HTERT RPE-1 (cell line): ENCODE measurements around the gene L3MBTL4.
"Not testable (repeated sequence)": the region's sequence is repeated elsewhere in the genome, so short reads cannot be mapped to it uniquely, and the experiment has no call there.

Source experiments
- in situ Hi-C: fragments of 300-500 bp; cut with MboI; formaldehyde crosslinking; loops from 4 replicates; pipeline ENCODE4 v1.14.3; 2020; ENCODE audit warnings: low sequenced_read_pairs

Gene L3MBTL4

GRCh38 chr18:6414723-6415417, at the start of gene L3MBTL4:
L3MBTL4 (minus strand) TSS chr18:6414911; CDS start chr18:6311625, 103,286 bp downstream.
- in situ Hi-C loops: no loop called here

- in situ Hi-C loops: no loop called here
Measured at GRCh38 chr18:6452194-6452593, 37.5 kb upstream of the L3MBTL4 start.

- in situ Hi-C loops: no loop called here
Measured at GRCh38 chr18:6449213-6449612, 34.5 kb upstream of the L3MBTL4 start.

GRCh38 chr18:6444466-6445228, 29.9 kb upstream of the L3MBTL4 start:
- in situ Hi-C loops: no loop called here

GRCh38 chr18:6441200-6441599, 26.5 kb upstream of the L3MBTL4 start:
- in situ Hi-C loops: no loop called here

- in situ Hi-C loops: no loop called here
Measured at GRCh38 chr18:6437937-6438818, 23.5 kb upstream of the L3MBTL4 start.

- in situ Hi-C loops: no loop called here
Measured at GRCh38 chr18:6435731-6436130, 21.0 kb upstream of the L3MBTL4 start.

GRCh38 chr18:6434987-6435709, 20.4 kb upstream of the L3MBTL4 start:
- in situ Hi-C loops: no loop called here

- in situ Hi-C loops: no loop called here
Measured at GRCh38 chr18:6434481-6434880, 19.8 kb upstream of the L3MBTL4 start.

- in situ Hi-C loops: no loop called here
Measured at GRCh38 chr18:6431659-6432318, 17.1 kb upstream of the L3MBTL4 start.

- in situ Hi-C loops: no loop called here
Measured at GRCh38 chr18:6428851-6429395, 14.2 kb upstream of the L3MBTL4 start.

- in situ Hi-C loops: no loop called here
Measured at GRCh38 chr18:6427286-6427685, 12.6 kb upstream of the L3MBTL4 start.

- in situ Hi-C loops: no loop called here
Measured at GRCh38 chr18:6423289-6423688, 8.6 kb upstream of the L3MBTL4 start.

- in situ Hi-C loops: no loop called here
Measured at GRCh38 chr18:6414118-6414722, 491 bp downstream of the L3MBTL4 start.

GRCh38 chr18:6413579-6414117, 1.1 kb downstream of the L3MBTL4 start:
- in situ Hi-C loops: no loop called here

- in situ Hi-C loops: no loop called here
Measured at GRCh38 chr18:6412933-6413472, 1.7 kb downstream of the L3MBTL4 start.

- in situ Hi-C loops: no loop called here
Measured at GRCh38 chr18:6411382-6411781, 3.3 kb downstream of the L3MBTL4 start.

GRCh38 chr18:6409933-6410332, 4.8 kb downstream of the L3MBTL4 start:
- in situ Hi-C loops: no loop called here

- in situ Hi-C loops: not testable (repeated sequence)
Measured at GRCh38 chr18:6408543-6408942, 6.2 kb downstream of the L3MBTL4 start.
